ENCODE data around the gene RBM6. TPM values are rescaled to one million over a fixed set of nuclear protein-coding genes. Genes with fewer than 3 reads are reported as not detected.

RBM6 gene
- total and polyA plus RNA-seq, 9 of the 15 experiments (the other 6 are each of a cell fraction or from before 2014, with no cell fraction given) = 19.9 to 82.2 (median 57.8) TPM

GRCh38 chr3:50117120-50117519 lies 177.2 kb downstream of the RBM6 start (continued):
- TF ChIP-seq ZBTB40 (IDR thresholded peaks at IDR 0.05) = no peak
- no peak for TF ChIP-seq ZBTB40 (CRISPR knock-in tag; IDR thresholded peaks at IDR 0.05)
- no peak for TF ChIP-seq FOXP1 (CRISPR knock-in tag; IDR thresholded peaks at IDR 0.05)
- no peak for TF ChIP-seq PHB2 (IDR thresholded peaks at IDR 0.05; ENCODE audit: low read depth)
- no peak for TF ChIP-seq CHD4 (IDR thresholded peaks at IDR 0.05; ENCODE audit: insufficient read depth, insufficient replicate concordance, low read depth, low read length, poor library complexity, severe bottlenecking)
- TF ChIP-seq IRF1 (CRISPR knock-in tag; IDR thresholded peaks at IDR 0.05; ENCODE audit: borderline replicate concordance) = no peak
- no peak for TF ChIP-seq BCLAF1 (IDR thresholded peaks at IDR 0.05; ENCODE audit: borderline replicate concordance in 1 of 2, control insufficient read depth in 1 of 2, low read depth in 2 of 2, low read length in 1 of 2)
- no peak for TF ChIP-seq ZNF75A (CRISPR knock-in tag; IDR thresholded peaks at IDR 0.05)
- TF ChIP-seq CHCHD3 (CRISPR knock-in tag; IDR thresholded peaks at IDR 0.05) = no peak
